ENCODE results near the gene OCA2. TPM values are rescaled to one million over a fixed set of nuclear protein-coding genes. Genes with fewer than 3 reads are reported as not detected.

The OCA2 gene
- total and polyA plus RNA-seq, 2 of the 4 experiments (the other 2 are of a cell fraction): under 0.01 to 0.03 TPM

- no peak overlapping the region for H3K14ac ChIP-seq (replicated peaks; ENCODE audit: low read depth, low read length)
- no peak overlapping the region for H3K4ac ChIP-seq (ENCODE audit: low read depth, low read length)
- no peaks in the 10 kb centered on the region for H3K27me3 ChIP-seq (ENCODE audit: control insufficient read depth, insufficient read depth, low read length)
- H2BK120ac ChIP-seq (ENCODE audit: low read depth, low read length): no peak overlapping the region
- peaks cover 44% of the 10 kb centered on the region for H3K36me3 ChIP-seq (ENCODE audit: control insufficient read depth, insufficient read depth, low read length)
- H3K23ac ChIP-seq (ENCODE audit: low read depth, low read length): no peak overlapping the region
- no peak overlapping the region for H3K56ac ChIP-seq (ENCODE audit: extremely low read depth, insufficient read depth, low read length)
- no peak overlapping the region for H2BK5ac ChIP-seq (ENCODE audit: low read depth, low read length, poor library complexity, severe bottlenecking)
- 100% methylated on average over 1 of the region's 10 CpGs; no CpG with 5 or more reads in 1 of the 2 experiments for WGBS, 2 experiments (ENCODE audit: extremely low coverage in 2 of 2, insufficient read length in 1 of 2)
- H4K20me1 ChIP-seq (ENCODE audit: insufficient read depth, low read length): no peaks in the 10 kb centered on the region; the same call in 1 of the 2 replicates
- H4K5ac ChIP-seq (ENCODE audit: low read depth, low read length): no peak overlapping the region
- dilution Hi-C loops (cut with HindIII; ENCODE audit: low sequenced_read_pairs, unreplicated experiment): no loop called here
- no peaks in the 10 kb centered on the region for H3K9me1 ChIP-seq (ENCODE audit: insufficient read depth, low read length)
- H3K18ac ChIP-seq (ENCODE audit: low read depth, low read length): no peak overlapping the region
- ChIA-PET CTCF (no interaction called here), POLR2A (ENCODE audit: unreplicated experiment) (no interaction called here)
- H2BK15ac ChIP-seq (ENCODE audit: low read depth, low read length): no peak overlapping the region
- no peak overlapping the region for H2BK20ac ChIP-seq (ENCODE audit: low read depth, low read length)
- no peak overlapping the region for H3K9ac ChIP-seq (ENCODE audit: low read depth, low read length)
- H3K79me1 ChIP-seq (ENCODE audit: low read depth in 1 of 2, low read length in 2 of 2): peaks cover 0 to 3% of the 10 kb centered on the region in 2 experiments; a peak in 1 of 4 replicates
- no peak for ATAC-seq (ENCODE audit: low read depth)
- no peak overlapping the region for H4K8ac ChIP-seq (ENCODE audit: low read depth in 2 of 2, low read length in 2 of 2)
- no peak overlapping the region for H3K4me2 ChIP-seq (ENCODE audit: low read depth, low read length)
- in situ Hi-C loops (cut with MboI; ENCODE audit: low sequenced_read_pairs): loop anchor here (25.0 kb wide), 1 partner anchor 1231 kb away; no protein-coding TSS in a partner anchor
- H4K91ac ChIP-seq (ENCODE audit: insufficient read depth, low read depth, low read length): no peak overlapping the region
- no peak overlapping the region for H2AFZ ChIP-seq (replicated peaks; ENCODE audit: low read length, poor library complexity)
- intact Hi-C loops (cut with micrococcal nuclease): no loop called here
- no peak overlapping the region for H3K27ac ChIP-seq (ENCODE audit: insufficient read depth, low read length)
- peaks cover 2% of the 10 kb centered on the region; the same call in 1 of the 2 replicates for H3K4me1 ChIP-seq (ENCODE audit: control insufficient read depth, insufficient read depth, low read length)
- TF ChIP-seq CTCF (conservative IDR thresholded peaks at IDR 0.05; ENCODE audit: low read depth, low read length) (no peak), CHD1 (IDR thresholded peaks at IDR 0.05; ENCODE audit: low read depth, low read length) (no peak), MAZ (IDR thresholded peaks at IDR 0.05; ENCODE audit: borderline replicate concordance, low read depth, low read length) (no peak), MAFK (IDR thresholded peaks at IDR 0.05; ENCODE audit: low read depth, low read length) (no peak), RCOR1 (IDR thresholded peaks at IDR 0.05; ENCODE audit: insufficient replicate concordance, low read length) (no peak), ELK1 (IDR thresholded peaks at IDR 0.05; ENCODE audit: borderline replicate concordance, low read depth, low read length) (no peak), MXI1 (IDR thresholded peaks at IDR 0.05; ENCODE audit: borderline replicate concordance, low read depth, low read length) (no peak)
- H2AK9ac ChIP-seq (replicated peaks; ENCODE audit: low read depth, low read length, poor library complexity): no peak overlapping the region
- no peak overlapping the region for H2AK5ac ChIP-seq (ENCODE audit: low read depth, low read length)
- H3K4me3 ChIP-seq (ENCODE audit: insufficient read depth, low read depth, low read length): no peak overlapping the region
- no TSS peak for BruUV-seq (replicated peaks)
- no peak for DNase-seq
- no peaks in the 10 kb centered on the region for H3K9me3 ChIP-seq (ENCODE audit: control insufficient read depth, insufficient read depth, low read length)
These were observed 19.4 kb upstream of the OCA2 start for GRCh38 chr15:28118531-28118930.

Measured in IMR-90 (cell line).